SK-N-SH treated with all-trans-retinoic acid at 6 μM for 48 hours (cell line): Measurements from ENCODE around the gene BANP.

Experiments used
- CSRNP3 ChIP-seq: fragments of 250-450 bp; sonication (Bioruptor Pico); IDR thresholded peaks from 2 replicates; pipeline ENCODE4 v1.5.1; 2021; ENCODE audit warnings: mild to moderate bottlenecking, moderate library complexity
- GLIS3 ChIP-seq: fragments of 250-450 bp; sonication (Bioruptor Pico); IDR thresholded peaks from 2 replicates; pipeline ENCODE4 v1.5.0; 2020; ENCODE audit warnings: mild to moderate bottlenecking, moderate library complexity
- ISL1 ChIP-seq: fragments of 250-450 bp; sonication (Bioruptor Pico); IDR thresholded peaks from 2 replicates; pipeline ENCODE4 v2.1.2; 2022; ENCODE audit warnings: mild to moderate bottlenecking, moderate library complexity
- OSR1 ChIP-seq: fragments of 250-450 bp; sonication (Bioruptor Pico); IDR thresholded peaks from 2 replicates; pipeline ENCODE4 v1.8.0; 2022; ENCODE audit warnings: moderate library complexity, mild to moderate bottlenecking, inconsistent platforms
- RARB ChIP-seq: fragments of 250-450 bp; sonication (Bioruptor Pico); IDR thresholded peaks from 2 replicates; pipeline ENCODE4 v1.8.0; 2021; ENCODE audit warnings: mild to moderate bottlenecking, moderate library complexity
- TCF4 ChIP-seq: fragments of 250-450 bp; sonication (Bioruptor Pico); IDR thresholded peaks from 2 replicates; pipeline ENCODE4 v1.8.0; 2021; ENCODE audit warnings: mild to moderate bottlenecking, moderate library complexity, borderline replicate concordance
- TSHZ2 ChIP-seq: fragments of 250-450 bp; sonication (Bioruptor Pico); IDR thresholded peaks from 2 replicates; pipeline ENCODE4 v1.5.0; 2020; ENCODE audit warnings: mild to moderate bottlenecking, moderate library complexity
- ZC3H10 ChIP-seq: fragments of 250-450 bp; sonication (Bioruptor Pico); IDR thresholded peaks from 2 replicates; pipeline ENCODE4 v1.5.1; 2021; ENCODE audit warnings: mild to moderate bottlenecking, moderate library complexity
- ZFP30 ChIP-seq: fragments of 450-650 bp; formaldehyde crosslinking; IDR thresholded peaks from 2 replicates; pipeline ENCODE4 v1.5.0; 2022; ENCODE audit warnings: mild to moderate bottlenecking, moderate library complexity
- ZNF70 ChIP-seq: fragments of 450-650 bp; formaldehyde crosslinking; IDR thresholded peaks from 2 replicates; pipeline ENCODE4 v1.5.0; 2020; ENCODE audit warnings: mild to moderate bottlenecking, moderate library complexity
- TF ChIP-seq, protein P1 (sequence below): fragments of 250-450 bp; sonication (Bioruptor Pico); IDR thresholded peaks from 2 replicates; pipeline ENCODE4 v1.8.0; 2020; ENCODE audit warnings: mild to moderate bottlenecking, moderate library complexity, borderline replicate concordance
- TF ChIP-seq, protein P2 (sequence below): fragments of 250-450 bp; sonication (Bioruptor Pico); IDR thresholded peaks from 2 replicates; pipeline ENCODE4 v1.5.1; 2020; ENCODE audit warnings: low read depth, mild to moderate bottlenecking, moderate library complexity
- TF ChIP-seq, protein P3 (sequence below): fragments of 250-450 bp; sonication (Bioruptor Pico); IDR thresholded peaks from 2 replicates; pipeline ENCODE4 v1.8.0; 2021; ENCODE audit warnings: low read depth, mild to moderate bottlenecking, moderate library complexity, borderline replicate concordance

DNA sequence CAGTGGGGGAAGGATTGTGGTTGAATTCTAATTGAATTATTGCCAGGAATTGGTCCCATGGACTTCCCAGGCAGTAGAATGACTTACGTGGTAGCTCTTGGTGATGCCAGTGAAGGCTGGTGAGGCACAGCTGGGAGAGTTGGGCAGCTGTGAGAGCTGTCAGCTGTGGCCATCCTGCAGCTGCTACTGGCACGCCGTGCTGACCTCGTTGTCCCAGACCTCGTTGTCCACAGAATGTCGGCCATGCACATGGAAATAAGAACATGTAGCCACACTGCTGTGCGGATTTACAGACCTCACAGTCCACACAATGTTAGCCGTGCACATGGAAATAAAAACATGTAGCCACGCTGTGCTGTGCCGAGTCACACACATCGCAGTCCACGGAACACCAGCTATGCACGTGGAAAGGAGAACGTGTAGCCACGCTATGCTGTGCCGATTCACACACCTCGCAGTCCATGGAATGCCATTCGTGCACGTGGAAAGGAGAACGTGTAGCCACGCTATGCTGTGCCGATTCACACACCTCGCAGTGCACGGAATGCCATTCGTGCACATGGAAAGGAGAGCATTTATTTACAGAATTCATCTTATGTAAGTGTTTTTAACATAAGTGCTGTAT is 59.2 kb downstream of the BANP start:
- TF ChIP-seq ZC3H10 (CRISPR knock-in tag): no peak
- TF ChIP-seq OSR1: no peak
- TF ChIP-seq, protein P1, sequence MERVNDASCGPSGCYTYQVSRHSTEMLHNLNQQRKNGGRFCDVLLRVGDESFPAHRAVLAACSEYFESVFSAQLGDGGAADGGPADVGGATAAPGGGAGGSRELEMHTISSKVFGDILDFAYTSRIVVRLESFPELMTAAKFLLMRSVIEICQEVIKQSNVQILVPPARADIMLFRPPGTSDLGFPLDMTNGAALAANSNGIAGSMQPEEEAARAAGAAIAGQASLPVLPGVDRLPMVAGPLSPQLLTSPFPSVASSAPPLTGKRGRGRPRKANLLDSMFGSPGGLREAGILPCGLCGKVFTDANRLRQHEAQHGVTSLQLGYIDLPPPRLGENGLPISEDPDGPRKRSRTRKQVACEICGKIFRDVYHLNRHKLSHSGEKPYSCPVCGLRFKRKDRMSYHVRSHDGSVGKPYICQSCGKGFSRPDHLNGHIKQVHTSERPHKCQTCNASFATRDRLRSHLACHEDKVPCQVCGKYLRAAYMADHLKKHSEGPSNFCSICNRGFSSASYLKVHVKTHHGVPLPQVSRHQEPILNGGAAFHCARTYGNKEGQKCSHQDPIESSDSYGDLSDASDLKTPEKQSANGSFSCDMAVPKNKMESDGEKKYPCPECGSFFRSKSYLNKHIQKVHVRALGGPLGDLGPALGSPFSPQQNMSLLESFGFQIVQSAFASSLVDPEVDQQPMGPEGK: no peak
- TF ChIP-seq ZFP30: no peak
- TF ChIP-seq ZNF70 (CRISPR knock-in tag): no peak
- TF ChIP-seq CSRNP3 (CRISPR knock-in tag): no peak
- TF ChIP-seq ISL1 (CRISPR knock-in tag): no peak
- no peak for TF ChIP-seq TCF4 (CRISPR knock-in tag)
- TF ChIP-seq RARB: no peak
- no peak for TF ChIP-seq GLIS3
- TF ChIP-seq, protein P2, sequence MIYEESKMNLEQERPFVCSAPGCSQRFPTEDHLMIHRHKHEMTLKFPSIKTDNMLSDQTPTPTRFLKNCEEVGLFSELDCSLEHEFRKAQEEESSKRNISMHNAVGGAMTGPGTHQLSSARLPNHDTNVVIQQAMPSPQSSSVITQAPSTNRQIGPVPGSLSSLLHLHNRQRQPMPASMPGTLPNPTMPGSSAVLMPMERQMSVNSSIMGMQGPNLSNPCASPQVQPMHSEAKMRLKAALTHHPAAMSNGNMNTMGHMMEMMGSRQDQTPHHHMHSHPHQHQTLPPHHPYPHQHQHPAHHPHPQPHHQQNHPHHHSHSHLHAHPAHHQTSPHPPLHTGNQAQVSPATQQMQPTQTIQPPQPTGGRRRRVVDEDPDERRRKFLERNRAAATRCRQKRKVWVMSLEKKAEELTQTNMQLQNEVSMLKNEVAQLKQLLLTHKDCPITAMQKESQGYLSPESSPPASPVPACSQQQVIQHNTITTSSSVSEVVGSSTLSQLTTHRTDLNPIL (CRISPR knock-in tag): no peak
- TF ChIP-seq, protein P3, sequence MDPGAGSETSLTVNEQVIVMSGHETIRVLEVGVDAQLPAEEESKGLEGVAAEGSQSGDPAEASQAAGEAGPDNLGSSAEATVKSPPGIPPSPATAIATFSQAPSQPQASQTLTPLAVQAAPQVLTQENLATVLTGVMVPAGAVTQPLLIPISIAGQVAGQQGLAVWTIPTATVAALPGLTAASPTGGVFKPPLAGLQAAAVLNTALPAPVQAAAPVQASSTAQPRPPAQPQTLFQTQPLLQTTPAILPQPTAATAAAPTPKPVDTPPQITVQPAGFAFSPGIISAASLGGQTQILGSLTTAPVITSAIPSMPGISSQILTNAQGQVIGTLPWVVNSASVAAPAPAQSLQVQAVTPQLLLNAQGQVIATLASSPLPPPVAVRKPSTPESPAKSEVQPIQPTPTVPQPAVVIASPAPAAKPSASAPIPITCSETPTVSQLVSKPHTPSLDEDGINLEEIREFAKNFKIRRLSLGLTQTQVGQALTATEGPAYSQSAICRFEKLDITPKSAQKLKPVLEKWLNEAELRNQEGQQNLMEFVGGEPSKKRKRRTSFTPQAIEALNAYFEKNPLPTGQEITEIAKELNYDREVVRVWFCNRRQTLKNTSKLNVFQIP (CRISPR knock-in tag): no peak
- no peak for TF ChIP-seq TSHZ2 (CRISPR knock-in tag)
